Kidney (tissue), 22 donors: ENCODE data around the gene RSRC2. TPM values are rescaled to one million over a fixed set of nuclear protein-coding genes. Genes with fewer than 3 reads are reported as not detected.
A peak's percentile ranks its signal among the peaks of the same experiment; 100 is the strongest.
"Not testable (repeated sequence)": the region's sequence is repeated elsewhere in the genome, so short reads cannot be mapped to it uniquely, and the experiment has no call there.

ENCODE experiments used
- DNase-seq, 5 donors: peaks; one replicate each; pipeline ENCODE4 v3.0.0-alpha.2; 2013 to 2020
- FAIRE-seq: peaks from 2 replicates; lab custom pipeline; 2012; peaks lifted over from hg19 to GRCh38; lab: Jason Lieb, UNC
- H3K27ac ChIP-seq, 2 donors: one replicate each; pipeline ENCODE4 v1.7.0; 2013; ENCODE audit warnings: low read depth in 2 of 2, low read length in 2 of 2, inconsistent platforms in 1 of 2
- H3K27me3 ChIP-seq: one replicate; pipeline ENCODE4 v1.7.1; 2013; ENCODE audit warnings: low read length, inconsistent platforms; ENCODE audit not compliant: control insufficient read depth, insufficient read depth
- H3K36me3 ChIP-seq, 3 donors: one replicate each; pipeline versions ENCODE4 v1.7.0 to v1.7.1; 2013; ENCODE audit warnings: low read length in 3 of 3, control low read depth in 1 of 3, inconsistent platforms in 1 of 3; ENCODE audit not compliant: insufficient read depth in 3 of 3, control insufficient read depth in 2 of 3
- H3K4me1 ChIP-seq, 3 donors: one replicate each; pipeline versions ENCODE4 v1.7.0 to v1.7.1; 2013; ENCODE audit warnings: low read length in 3 of 3, inconsistent platforms in 1 of 3, low read depth in 1 of 3; ENCODE audit not compliant: control insufficient read depth in 2 of 3, insufficient read depth in 2 of 3
- H3K4me3 ChIP-seq, 3 donors: one replicate each; pipeline versions ENCODE4 v1.7.0 to v1.8.1; 2013; ENCODE audit warnings: low read length in 3 of 3, control low read depth in 1 of 3, inconsistent platforms in 1 of 3
- H3K9ac ChIP-seq, 3 donors: one replicate each; pipeline versions ENCODE4 v1.7.0 to v1.7.1; 2013; ENCODE audit warnings: low read length in 3 of 3, control low read depth in 1 of 3, inconsistent platforms in 1 of 3
- H3K9me3 ChIP-seq, 3 donors: one replicate each; pipeline versions ENCODE4 v1.7.0 to v1.7.1; 2013; ENCODE audit warnings: low read length in 3 of 3, control low read depth in 1 of 3, inconsistent platforms in 1 of 3; ENCODE audit not compliant: control insufficient read depth in 2 of 3, insufficient read depth in 1 of 3
- CTCF ChIP-seq: IDR thresholded peaks from 3 replicates; pipeline ENCODE4 v1.5.1; 2012; ENCODE audit warnings: mild to moderate bottlenecking, moderate library complexity, borderline replicate concordance; ENCODE audit not compliant: insufficient read depth; ENCODE audit errors: extremely low read depth
- intact Hi-C: fragments of 100-400 bp; cut with DNase I; formaldehyde crosslinking; loops from one replicate; pipeline ENCODE4 v1.11.1; 2022
- long read RNA-seq, 10 donors: library from polyadenylated mRNA in 1 of 10; unstranded in 1 of 10; transcript quantifications; one replicate each; pipeline ENCODE4 v2.0.0 and lab custom pipeline, GENCODE V29; 2021 to 2026
- polyA plus RNA-seq: library from polyadenylated mRNA; stranded (reverse); fragments of 350-450 nt; fragmentation: Illumina TruSeq; extraction: RNeasy Lipid Tissue Mini Kit (QIAGEN cat#74804); gene quantifications from one replicate; pipeline ENCODE4 v1.2.3, GENCODE V29; 2014; ENCODE audit warnings: low read depth, low replicate concordance; ENCODE audit not compliant: insufficient read depth
- total RNA-seq: library from RNA; stranded (reverse); fragmentation: NEBNext Ultra II Directional; extraction: Animal tissue kit (Norgen Biotek cat#: 25700); gene quantifications from one replicate; pipeline ENCODE4 v1.2.1, GENCODE V29; 2021
- donor health status: control.
- donor health status: control.
- donor health status: control.
- donor health status: control.
- donor health status: control.
- donor health status: DM: yes; HTN: yes; CAD: no.
- donor health status: Normal renal cell carcinoma (clear cell type).

The RSRC2 gene
- total RNA-seq (73.9 TPM), polyA plus RNA-seq (39.4 TPM)
- long read RNA-seq, donor 1, partial matches to known transcripts, result 50 of 53 reads
- long read RNA-seq, donor 1, other reads (novel, unspliced or antisense), result 0 of 53 reads
- long read RNA-seq, donor 2, partial matches to known transcripts, result 39 of 46 reads
- long read RNA-seq, donor 2, other reads (novel, unspliced or antisense), result 0 of 46 reads
- long read RNA-seq, donor 3, transcript RSRC2-201 (10 exons, 3,520 nt), result major isoform, 6 of 107 reads
- long read RNA-seq, donor 3, partial matches to known transcripts, result 92 of 107 reads
- long read RNA-seq, donor 3, other reads (novel, unspliced or antisense), result 7 of 107 reads
- long read RNA-seq, donor 4, transcript RSRC2-201 (10 exons, 3,520 nt), result major isoform, 6 of 26 reads
- long read RNA-seq, donor 4, partial matches to known transcripts, result 11 of 26 reads
- long read RNA-seq, donor 4, other reads (novel, unspliced or antisense), result 7 of 26 reads
- long read RNA-seq, donor 5, result 0 reads
- long read RNA-seq, donor 6, transcript RSRC2-205 (2 exons, 625 nt), result major isoform, 5 of 72 reads
- long read RNA-seq, donor 6, partial matches to known transcripts, result 64 of 72 reads
- long read RNA-seq, donor 6, other reads (novel, unspliced or antisense), result 0 of 72 reads
- long read RNA-seq, donor 7, transcript RSRC2-201 (10 exons, 3,520 nt), result major isoform, 16 of 91 reads
- long read RNA-seq, donor 7, partial matches to known transcripts, result 31 of 91 reads
- long read RNA-seq, donor 7, other reads (novel, unspliced or antisense), result 41 of 91 reads
- long read RNA-seq, donor 8, partial matches to known transcripts, result 26 of 28 reads
- long read RNA-seq, donor 8, other reads (novel, unspliced or antisense), result 0 of 28 reads
- long read RNA-seq, donor 9, partial matches to known transcripts, result 17 of 18 reads
- long read RNA-seq, donor 9, other reads (novel, unspliced or antisense), result 0 of 18 reads
- long read RNA-seq, donor 10, partial matches to known transcripts, result 55 of 61 reads
- long read RNA-seq, donor 10, other reads (novel, unspliced or antisense), result 0 of 61 reads

- no peak for TF ChIP-seq CTCF
- Histone ChIP-seq H3K9me3 (no peaks in the 10 kb centered on the region), H3K4me3 (peak within 1 kb of the TSS; percentile 100), H3K27me3 (no peaks in the 10 kb centered on the region), H3K9ac (peak within 1 kb of the TSS; percentile 100), H3K36me3 (peaks cover 0 to 5% (median 0%) of the 10 kb centered on the region in 3 donors), H3K27ac (peak within 1 kb of the TSS; percentile 99), H3K4me1 (peaks cover 0 to 21% (median 18%) of the 10 kb centered on the region in 3 donors)
- DNase-seq, result peak; percentile 99 to 100 (median 99)
- intact Hi-C loops, result no loop called here
- peak; percentile 98 for FAIRE-seq
Measured at GRCh38 chr12:122526683-122527477, at the start of gene RSRC2, which contains the start of gene KNTC1. RSRC2 (minus strand) TSS chr12:122526936; CDS start chr12:122526853, 83 bp downstream. KNTC1 (plus strand) TSS chr12:122527249; CDS start chr12:122530064, 2,815 bp downstream.

GRCh38 chr12:122571821-122572220 lies 45.1 kb upstream of the RSRC2 start:
- TF ChIP-seq CTCF, result no peak
- no peak overlapping the region for H3K4me3 ChIP-seq

GRCh38 chr12:122570006-122570405 lies 43.3 kb upstream of the RSRC2 start:
- H3K27me3 ChIP-seq, H3K4me3 ChIP-seq, H3K9ac ChIP-seq, H3K27ac ChIP-seq, H3K9me3 ChIP-seq, FAIRE-seq, H3K4me1 ChIP-seq, H3K36me3 ChIP-seq, DNase-seq, intact Hi-C loops: not testable (repeated sequence)

More at GRCh38 chr12:122571821-122572220, 45.1 kb upstream of the RSRC2 start:
- no peak overlapping the region for H3K27ac ChIP-seq
- peaks cover 0 to 2% (median under 1%) of the 10 kb centered on the region in 3 donors for H3K36me3 ChIP-seq
- H3K9ac ChIP-seq, result no peak overlapping the region
- no peaks in the 10 kb centered on the region for H3K27me3 ChIP-seq
- H3K9me3 ChIP-seq, result no peaks in the 10 kb centered on the region
- FAIRE-seq, result no peak
- DNase-seq, result no peak
- H3K4me1 ChIP-seq, result no peaks in the 10 kb centered on the region
- intact Hi-C loops, result no loop called here
